ENCODE measurements around the gene RNU11.

DNA sequence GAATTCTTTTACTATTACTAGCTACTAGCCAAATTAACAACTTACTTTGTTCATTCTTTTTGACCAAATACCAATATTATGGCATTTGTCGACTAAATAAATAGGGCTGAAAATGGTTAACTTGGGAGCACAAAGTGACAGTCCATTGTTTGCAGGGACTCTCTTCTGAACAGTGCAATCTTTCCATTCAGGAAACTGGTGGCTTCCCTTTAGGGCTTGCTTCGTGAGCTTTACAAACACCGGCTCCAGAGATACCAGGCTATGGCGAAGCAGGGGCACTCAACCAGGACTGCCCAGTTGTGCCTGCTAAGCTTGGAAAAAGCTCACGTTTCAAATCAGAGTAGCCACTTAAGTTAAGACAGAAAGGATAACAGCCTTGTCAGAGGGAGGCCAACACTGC is 44.0 kb upstream of the RNU11 start:
- TF ChIP-seq CTCF (IDR thresholded peaks at IDR 0.05) (no peak), POLR2A (IDR thresholded peaks at IDR 0.05) (no peak)

All from testis (tissue), 2 donors.